GM18909 (cell line): Measurements from ENCODE around the gene ALPK3.

Experiments
- ATAC-seq: cut with Tn5 transposase; IDR thresholded peaks from one replicate; pipeline ENCODE4 v1.9.1; 2021; ENCODE audit warnings: mild to moderate bottlenecking; ENCODE audit not compliant: unreplicated experiment, poor library complexity

Gene ALPK3

DNA sequence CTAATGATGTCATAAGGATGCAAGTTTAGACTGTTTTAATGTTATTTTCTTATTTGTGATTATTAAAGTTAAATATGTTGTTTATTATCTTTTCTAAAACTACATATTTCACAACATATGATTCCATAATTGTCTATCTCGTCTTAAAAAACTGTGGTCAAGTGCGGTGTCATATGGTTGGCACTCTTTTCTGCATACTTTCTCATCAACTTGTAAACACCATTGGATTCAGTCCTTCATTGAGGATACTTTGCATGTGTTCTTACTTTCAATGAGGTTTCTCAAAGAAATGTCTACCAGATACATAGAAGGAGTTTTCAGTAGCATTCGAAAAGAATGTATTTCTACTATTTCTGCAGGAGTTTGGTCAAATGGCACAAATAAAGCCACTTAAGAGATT lies 22.0 kb upstream of the ALPK3 start:
- no peak for ATAC-seq

DNA sequence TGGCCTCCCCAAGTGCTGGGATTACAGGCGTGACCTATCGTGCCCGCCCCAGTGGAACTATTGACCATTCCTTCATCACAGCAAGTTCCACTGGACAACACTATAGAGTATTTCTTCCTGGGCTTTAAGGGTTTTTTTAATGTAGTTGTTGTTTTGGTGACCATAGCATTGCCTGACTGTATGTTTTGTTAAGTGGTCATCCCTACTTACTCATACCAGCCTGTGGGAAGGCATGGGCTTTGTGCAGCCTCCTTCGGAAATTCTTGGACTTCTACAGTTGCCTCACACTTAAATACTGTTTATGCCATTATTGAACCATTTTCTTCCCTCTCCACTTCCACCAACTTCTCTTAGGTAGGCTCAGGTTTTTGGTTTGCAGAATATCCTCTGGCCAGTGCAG lies 19.9 kb upstream of the ALPK3 start:
- no peak for ATAC-seq

DNA sequence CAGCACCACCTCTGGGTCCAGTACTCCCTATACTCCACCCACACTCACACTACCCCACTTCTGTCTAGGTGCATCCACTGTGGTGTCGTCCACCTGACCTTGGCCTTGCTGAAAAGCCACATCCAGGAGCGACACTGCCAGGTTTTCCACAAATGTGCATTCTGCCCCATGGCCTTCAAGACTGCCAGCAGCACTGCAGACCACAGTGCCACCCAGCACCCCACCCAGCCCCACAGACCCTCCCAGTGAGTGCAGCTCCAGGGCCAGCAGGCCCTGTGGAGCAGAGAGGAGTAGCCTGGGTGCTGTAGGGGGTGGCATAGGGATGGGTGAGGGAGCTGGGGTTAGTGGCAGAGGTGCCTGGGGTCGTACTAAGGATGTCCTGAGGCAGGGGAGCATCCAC lies 19.4 kb upstream of the ALPK3 start:
- no peak for ATAC-seq

GRCh38 chr15:84798436-84798946 lies 18.7 kb upstream of the ALPK3 start:
- ATAC-seq = no peak

DNA sequence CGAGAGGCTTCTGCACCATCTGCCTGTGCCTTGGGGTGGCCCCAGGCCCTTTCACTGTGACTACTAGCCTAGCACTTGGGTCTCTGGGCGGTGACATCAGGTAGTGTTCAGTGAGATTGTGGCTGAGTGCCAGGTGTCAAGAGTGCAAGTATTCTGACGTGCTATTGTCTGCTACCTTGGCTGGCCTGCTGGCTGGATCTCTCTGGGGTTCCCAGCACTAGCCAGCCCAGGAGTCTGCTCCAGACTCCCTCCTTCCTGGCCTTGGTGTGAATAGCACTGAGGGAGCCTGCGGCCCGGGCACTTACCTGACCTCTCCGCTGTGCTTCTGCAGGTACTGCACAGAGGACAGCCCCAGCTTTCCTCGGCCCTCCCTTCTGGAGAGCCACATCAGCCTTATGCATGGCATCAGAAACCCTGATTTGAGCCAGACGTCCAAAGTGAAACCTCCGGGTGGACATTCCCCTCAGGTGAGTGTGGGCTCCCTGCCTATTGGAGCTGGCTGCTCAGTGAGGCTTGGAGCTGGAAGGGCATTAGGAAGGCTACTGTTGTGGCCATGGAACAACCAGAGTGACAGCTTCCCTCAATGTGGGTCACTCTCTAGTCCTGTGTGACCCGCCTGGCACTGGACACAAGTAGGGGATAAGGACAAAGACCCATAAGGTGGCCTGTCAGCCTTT lies 17.5 kb upstream of the ALPK3 start:
- ATAC-seq = no peak

GRCh38 chr15:84800365-84800806 lies 16.8 kb upstream of the ALPK3 start:
- no peak for ATAC-seq

DNA sequence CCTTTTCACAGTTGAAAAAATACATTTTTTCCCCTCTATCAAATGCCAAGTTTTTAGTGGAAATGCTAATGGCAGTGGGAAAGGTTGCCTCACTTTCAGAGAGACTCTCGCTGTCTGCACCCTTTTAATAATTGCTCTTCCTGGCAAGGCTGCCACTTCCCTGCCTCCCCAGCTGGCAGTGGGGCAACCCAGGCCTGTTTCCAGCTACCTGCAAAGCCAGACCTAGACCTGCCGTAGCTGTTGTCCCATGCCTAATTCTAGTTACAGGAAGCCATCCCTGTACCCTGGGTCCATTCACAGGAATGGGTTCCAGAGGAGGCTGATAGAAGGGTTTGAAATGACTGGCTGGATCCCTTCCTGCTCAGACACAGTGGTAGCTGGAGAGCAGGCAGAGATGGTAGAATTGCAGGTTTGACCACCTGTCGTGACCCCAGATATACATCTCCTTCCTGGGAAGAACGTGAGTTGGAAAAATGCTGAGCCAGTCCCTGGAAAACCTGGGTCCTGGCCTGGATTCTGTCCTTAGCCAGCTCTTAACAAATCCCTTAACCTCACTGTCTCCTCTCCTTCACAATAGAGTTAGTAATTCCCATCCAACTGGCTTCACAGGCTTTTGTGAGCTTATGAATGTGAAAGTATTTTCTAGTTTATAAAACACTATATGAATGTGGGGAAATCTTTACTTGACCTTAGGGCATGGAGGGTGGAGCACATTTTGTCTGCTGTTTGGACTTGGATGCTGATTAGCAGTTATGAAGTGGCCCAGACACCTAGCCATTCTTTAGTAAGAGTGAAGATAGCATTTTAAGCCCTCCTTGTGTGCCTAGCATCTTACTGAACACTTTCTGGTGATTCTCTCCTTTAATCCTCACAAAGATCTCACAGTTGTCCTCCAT lies 12.9 kb upstream of the ALPK3 start:
- ATAC-seq = no peak

GRCh38 chr15:84805221-84805620 lies 11.9 kb upstream of the ALPK3 start:
- ATAC-seq = no peak

- ATAC-seq = no peak
These were observed 9.9 kb upstream of the ALPK3 start for GRCh38 chr15:84807228-84807627.

DNA sequence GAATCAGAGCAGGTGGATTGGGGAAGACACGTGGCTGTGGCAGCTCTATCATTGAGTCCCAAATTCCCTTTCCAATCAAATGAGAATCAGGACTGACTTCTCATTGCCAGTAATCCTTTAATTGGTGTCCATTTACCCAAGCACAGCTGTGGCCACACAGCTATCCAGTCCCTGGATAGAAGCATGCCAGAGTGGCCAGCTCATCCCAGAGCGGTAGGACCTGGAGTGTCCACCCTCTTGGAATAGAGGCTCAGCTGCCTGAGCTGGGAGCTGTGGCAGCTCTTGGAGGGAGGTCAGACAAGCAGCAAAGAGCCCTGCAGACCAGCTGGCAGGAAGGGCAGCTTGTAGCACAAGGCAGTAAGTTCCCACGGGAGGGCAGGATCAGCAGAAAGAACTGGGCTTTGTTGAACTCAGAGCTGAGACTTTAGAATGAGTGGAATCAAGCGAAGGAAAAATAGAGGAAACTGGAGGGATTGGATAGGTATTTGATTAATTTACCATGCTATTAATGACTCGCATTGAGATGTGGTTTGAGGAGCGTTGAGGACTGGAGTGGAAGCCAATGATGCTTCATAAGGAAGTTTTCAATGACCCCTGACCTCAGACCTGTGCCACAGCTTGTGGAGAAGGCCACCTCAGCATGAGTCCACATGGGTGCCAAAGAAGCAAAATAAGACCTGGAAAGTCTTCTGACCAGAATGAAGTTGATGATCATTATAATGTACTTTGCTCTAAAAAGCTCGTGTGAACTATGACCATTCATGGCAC lies 6.9 kb upstream of the ALPK3 start:
- no peak for ATAC-seq

GRCh38 chr15:84811151-84811550 lies 6.0 kb upstream of the ALPK3 start:
- no peak for ATAC-seq

DNA sequence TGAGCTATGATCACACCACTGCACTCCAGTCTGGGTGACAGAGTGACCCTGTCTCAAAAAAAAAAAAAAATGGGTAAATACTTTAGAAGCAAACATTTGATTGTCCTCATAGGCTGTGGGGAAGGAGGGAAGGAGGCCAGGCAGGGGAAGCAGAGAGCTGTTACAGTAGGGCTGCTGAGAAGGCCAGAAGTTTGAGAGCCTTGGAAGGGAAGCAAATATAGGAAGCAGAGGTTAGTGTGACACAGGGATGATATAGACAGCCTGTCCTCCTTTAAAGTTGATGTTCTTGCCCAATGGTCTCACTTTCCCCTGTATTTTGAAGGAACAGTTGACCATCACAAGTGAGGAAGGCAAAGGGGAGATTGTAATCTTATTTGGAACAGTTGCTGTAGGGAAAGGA lies 5.3 kb upstream of the ALPK3 start:
- no peak for ATAC-seq

- no peak for ATAC-seq
These were observed 4.3 kb upstream of the ALPK3 start for GRCh38 chr15:84812842-84813241.

GRCh38 chr15:84813435-84813834 lies 3.7 kb upstream of the ALPK3 start:
- no peak for ATAC-seq

DNA sequence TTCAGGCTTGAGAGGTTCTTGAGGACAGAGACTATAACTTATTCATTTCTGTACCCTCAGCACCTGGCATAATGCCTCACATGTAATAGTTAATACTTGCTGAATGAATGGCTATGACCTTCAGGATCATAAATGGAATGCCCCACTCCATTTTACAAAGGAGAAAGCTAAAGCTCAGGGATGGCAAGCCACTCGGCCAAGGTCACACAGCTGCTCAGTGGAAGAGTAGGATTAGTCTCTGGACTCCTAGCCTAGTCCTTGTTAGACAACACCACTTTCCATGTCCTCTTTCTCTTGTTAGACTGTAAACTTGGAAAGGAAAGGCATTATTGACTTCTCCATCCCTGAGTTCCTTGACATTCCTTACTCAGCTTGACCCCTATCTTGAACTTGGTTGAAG lies 3.2 kb upstream of the ALPK3 start:
- ATAC-seq = no peak

DNA sequence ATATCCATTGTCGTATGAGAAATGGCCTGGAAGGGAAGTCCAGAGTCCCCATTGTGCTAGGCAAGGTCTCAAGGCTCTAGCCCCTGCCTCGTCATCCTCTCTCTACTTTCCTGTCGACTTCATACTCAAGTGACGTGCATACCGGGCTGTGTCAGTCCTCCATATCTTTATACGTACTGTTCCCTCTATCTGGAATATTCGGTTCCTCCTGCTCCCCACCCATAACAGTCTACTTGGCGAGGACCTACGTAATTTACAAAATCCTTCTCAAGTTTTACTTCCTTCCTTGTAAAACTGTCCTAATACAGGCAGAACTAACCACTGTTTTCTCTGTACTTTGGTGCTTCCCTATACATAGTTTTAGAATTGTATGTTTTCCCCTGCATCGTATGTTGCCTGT lies 2.2 kb upstream of the ALPK3 start:
- no peak for ATAC-seq

DNA sequence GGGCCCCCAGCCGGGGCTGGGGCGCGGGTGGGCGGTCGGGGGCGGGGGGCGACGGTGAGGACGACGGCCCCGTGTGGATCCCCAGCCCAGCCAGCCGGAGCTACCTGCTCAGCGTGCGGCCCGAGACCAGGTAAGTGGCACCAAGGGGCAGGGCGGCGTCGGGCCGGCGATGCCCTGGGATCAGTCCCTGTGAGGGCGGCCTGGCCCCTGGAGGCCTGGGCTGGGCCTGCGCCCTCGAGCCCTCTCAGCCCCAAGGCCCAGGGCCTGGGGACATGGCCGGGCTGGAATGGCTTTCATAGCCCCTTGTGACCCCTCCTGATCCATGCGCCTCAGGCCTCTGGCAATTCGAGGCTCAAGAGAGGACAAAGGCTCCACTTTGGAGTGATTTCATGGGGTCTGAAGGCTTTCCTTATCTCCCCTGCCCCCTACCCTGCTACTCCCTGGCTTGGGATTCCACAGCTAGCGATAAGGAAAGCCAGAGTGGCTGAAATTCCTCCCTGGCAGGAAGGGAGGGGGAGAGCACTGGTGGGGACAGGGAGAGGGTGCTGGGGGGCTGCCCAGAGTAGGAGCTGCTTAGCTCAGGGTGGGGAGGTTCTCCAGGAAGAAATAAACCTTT lies 418 bp downstream of the ALPK3 start:
- no peak for ATAC-seq

DNA sequence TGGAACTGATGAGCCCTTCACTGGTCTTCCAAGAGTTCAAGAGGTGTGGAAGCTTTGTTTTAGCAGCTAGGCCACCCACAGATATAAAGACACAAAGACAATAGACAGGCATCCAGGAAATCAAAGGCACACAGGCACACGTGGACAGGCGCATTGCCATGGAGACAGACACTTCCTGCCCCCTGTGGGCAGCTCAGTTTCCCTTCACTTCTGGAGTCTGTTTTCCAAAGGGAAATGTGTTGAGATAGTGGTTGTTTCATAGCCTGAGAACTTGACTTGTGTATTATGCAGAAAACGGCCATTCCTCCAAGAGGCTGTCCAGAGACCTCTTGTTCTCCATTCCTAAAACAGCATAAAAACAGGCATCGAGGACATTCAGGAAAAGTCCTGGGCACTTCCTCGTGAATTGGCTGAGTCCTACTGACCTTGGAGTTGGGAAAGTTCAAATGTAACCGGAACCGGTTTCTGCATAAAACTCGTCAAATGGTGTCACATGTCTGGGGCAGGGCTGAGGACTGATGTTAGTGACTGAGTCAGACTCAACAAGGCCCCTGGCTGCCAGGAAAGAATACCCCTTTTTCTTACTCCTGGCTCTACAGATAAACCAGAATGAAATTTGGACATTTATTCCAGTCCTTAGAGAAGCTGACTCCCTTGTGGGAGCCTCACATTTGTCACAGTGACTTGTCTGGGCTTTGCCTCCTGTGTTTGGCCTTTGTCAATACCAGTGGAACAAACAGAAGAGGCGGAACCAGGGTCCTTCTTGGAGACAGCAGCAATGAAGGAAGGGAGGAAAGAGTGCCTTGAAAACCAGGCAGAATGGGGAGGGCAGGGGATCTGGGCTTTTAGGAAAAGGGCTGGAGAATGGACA lies 1.3 kb downstream of the ALPK3 start:
- no peak for ATAC-seq

DNA sequence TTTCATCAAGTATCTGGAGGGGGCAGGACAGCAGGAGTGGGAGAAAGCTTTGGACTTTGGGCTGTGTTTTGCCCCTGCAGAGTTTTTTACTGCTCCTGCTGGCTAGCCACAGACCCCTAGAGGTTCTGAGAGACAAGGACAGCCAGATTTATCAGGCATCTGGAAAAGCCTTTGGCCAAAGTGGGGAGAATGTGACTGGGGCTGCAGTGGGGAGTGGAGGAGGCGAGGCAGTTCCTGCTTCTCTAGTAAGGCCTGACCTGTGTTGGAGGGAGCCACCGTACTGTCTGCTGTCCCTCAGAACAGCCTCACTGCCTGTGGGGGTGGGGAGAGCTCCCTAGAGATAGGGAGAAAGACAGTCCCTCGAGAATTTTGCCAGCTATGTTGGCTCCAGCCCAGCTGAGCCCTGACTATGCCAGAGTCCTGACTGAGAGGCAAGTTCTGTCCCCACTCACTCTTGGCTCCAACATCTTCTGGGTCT lies 2.2 kb downstream of the ALPK3 start:
- ATAC-seq = no peak
